Measurements from ENCODE around the gene UNC13C. TPM values are rescaled to one million over a fixed set of nuclear protein-coding genes. Genes with fewer than 3 reads are reported as not detected.

Gene UNC13C
- total and polyA plus RNA-seq, 7 donors = 0.51 to 14.4 (median 1.9) TPM; not detected in 1

DNA sequence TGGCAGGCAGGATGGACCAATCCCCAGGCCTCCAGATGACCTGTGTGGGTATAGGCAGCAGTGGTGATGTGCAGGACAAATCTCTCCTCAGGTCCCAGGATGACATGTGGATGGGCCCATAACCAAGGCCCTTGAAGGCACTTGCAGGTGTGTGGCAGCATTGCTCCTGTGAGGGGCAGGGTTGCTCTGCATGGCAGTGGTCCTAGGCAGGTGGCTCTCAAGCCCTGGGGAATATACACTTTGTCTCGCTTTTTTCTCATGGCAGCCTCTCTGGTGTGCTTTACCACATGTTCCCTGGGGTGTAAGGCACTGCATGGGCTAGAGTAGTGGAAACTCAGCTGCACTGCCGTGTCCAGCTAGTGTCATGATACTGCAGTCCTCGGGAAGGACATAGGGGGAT lies 503.6 kb downstream of the UNC13C start:
- ATAC-seq = no peak
- H3K27me3 ChIP-seq (ENCODE audit: insufficient read depth in 3 of 3, low read length in 2 of 3) = no peaks in the 10 kb centered on the region
- no peak overlapping the region for H3K4me3 ChIP-seq
- TF ChIP-seq, protein P1, sequence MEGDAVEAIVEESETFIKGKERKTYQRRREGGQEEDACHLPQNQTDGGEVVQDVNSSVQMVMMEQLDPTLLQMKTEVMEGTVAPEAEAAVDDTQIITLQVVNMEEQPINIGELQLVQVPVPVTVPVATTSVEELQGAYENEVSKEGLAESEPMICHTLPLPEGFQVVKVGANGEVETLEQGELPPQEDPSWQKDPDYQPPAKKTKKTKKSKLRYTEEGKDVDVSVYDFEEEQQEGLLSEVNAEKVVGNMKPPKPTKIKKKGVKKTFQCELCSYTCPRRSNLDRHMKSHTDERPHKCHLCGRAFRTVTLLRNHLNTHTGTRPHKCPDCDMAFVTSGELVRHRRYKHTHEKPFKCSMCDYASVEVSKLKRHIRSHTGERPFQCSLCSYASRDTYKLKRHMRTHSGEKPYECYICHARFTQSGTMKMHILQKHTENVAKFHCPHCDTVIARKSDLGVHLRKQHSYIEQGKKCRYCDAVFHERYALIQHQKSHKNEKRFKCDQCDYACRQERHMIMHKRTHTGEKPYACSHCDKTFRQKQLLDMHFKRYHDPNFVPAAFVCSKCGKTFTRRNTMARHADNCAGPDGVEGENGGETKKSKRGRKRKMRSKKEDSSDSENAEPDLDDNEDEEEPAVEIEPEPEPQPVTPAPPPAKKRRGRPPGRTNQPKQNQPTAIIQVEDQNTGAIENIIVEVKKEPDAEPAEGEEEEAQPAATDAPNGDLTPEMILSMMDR (IDR thresholded peaks at IDR 0.05) = no peak
- H3K36me3 ChIP-seq (ENCODE audit: insufficient read depth in 1 of 2, low read depth in 1 of 2) = no peaks in the 10 kb centered on the region
- H3K4me1 ChIP-seq = no peaks in the 10 kb centered on the region
- H3K27ac ChIP-seq = no peak overlapping the region
- 36 to 47% (median 44%) methylated on average over 3 of the region's 3 CpGs for WGBS, 3 donors
- H3K9me3 ChIP-seq = peaks cover 6% of the 10 kb centered on the region
- intact Hi-C loops (cut with DNase I) = no loop called here
- no peak for DNase-seq

DNA sequence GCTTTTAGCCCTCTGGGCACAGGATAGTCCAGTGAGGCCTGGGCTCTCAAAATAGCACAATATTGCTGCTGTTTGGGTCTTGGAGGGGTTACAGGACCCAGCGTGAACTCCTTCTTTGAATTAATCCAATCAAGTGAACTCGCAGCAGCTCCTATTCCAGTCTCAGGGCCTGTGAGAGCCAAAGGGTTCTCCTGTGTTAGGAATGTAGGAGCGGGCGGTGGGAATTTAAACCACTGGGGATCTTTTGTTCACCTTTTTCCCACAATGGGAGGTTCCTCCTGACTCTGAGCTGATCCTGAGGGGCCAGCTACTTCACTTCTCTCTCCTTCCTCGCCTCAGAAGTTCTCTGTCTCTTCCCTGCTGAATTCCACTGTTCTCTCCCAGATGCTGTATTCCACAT lies 504.0 kb downstream of the UNC13C start:
- Histone ChIP-seq H3K9me3 (peaks cover 6% of the 10 kb centered on the region), H3K36me3 (ENCODE audit: insufficient read depth in 1 of 2, low read depth in 1 of 2) (no peaks in the 10 kb centered on the region), H3K4me1 (no peaks in the 10 kb centered on the region), H3K27ac (no peak overlapping the region), H3K4me3 (no peak overlapping the region), H3K27me3 (ENCODE audit: insufficient read depth in 3 of 3, low read length in 2 of 3) (no peaks in the 10 kb centered on the region)
- DNase-seq = no peak
- 65 to 74% (median 70%) methylated on average over 5 of the region's 5 CpGs for WGBS, 3 donors
- no peak for ATAC-seq
- intact Hi-C loops (cut with DNase I) = no loop called here
- TF ChIP-seq, protein P1 (IDR thresholded peaks at IDR 0.05) = no peak

DNA sequence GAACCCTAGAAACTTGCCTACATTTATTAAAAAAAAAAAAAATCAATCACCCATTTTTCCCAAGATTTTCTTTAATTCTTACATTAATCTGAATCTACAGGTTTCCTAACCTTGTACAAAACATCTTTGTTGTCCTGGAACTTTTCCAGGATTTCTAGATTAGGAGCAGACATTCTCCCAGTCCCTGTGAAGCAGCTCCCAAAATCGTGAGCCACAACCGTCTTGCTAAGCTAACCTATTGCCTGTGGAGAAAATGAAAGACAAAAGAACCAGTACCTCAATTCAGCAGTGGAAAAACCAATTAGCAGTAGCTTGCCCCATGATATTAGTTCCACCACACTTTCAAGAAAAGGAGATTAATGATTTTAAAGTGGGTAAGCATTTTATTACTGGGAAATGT lies 522.1 kb downstream of the UNC13C start:
- 42 to 58% (median 42%) methylated on average over 2 of the region's 2 CpGs for WGBS, 3 donors
- H3K36me3 ChIP-seq (ENCODE audit: insufficient read depth in 1 of 2, low read depth in 1 of 2) = no peaks in the 10 kb centered on the region
- ATAC-seq (no peak), DNase-seq (no peak)
- intact Hi-C loops (cut with DNase I) = no loop called here
- no peaks in the 10 kb centered on the region for H3K4me1 ChIP-seq
- no peaks in the 10 kb centered on the region for H3K27me3 ChIP-seq (ENCODE audit: insufficient read depth in 3 of 3, low read length in 2 of 3)
- no peaks in the 10 kb centered on the region for H3K9me3 ChIP-seq
- TF ChIP-seq, protein P1 (IDR thresholded peaks at IDR 0.05) = no peak
- no peak overlapping the region for H3K4me3 ChIP-seq
- H3K27ac ChIP-seq = no peak overlapping the region

DNA sequence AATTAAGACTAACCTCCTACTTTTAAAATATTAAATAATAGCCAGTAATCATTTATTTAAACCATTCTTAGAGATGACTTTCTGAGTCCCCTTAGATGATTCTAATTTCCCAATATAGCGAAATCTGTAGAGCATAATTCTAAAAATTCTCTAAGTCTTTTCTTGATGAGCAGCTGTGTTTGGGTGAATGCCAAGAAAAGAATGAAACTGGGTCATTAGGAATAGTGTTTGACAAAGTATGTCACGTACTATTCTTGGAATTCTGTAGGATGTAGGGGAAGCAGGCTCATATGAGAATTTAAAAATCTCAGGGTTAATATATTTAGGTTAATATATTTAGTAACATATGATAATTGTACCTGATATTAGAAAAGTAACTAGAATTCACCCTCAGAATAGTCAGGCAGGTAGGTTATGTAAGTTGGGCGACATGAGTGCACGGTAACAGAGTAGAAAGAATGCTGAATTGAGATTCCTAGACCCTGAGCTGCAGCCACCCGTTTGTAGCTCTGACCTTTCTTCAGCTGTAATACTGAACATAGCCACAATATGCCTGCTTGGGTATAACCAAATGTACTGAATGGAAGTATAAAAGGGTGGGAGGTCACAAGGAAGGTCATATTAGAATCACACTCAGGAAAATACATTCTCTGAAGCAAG lies 524.3 kb downstream of the UNC13C start:
- H3K9me3 ChIP-seq = no peaks in the 10 kb centered on the region
- DNase-seq (no peak), ATAC-seq (no peak)
- intact Hi-C loops (cut with DNase I) = no loop called here
- WGBS, 3 donors = 30 to 41% (median 30%) methylated on average over 5 of the region's 5 CpGs
- H3K4me1 ChIP-seq = no peaks in the 10 kb centered on the region
- TF ChIP-seq, protein P1 (IDR thresholded peaks at IDR 0.05) = no peak
- H3K27me3 ChIP-seq (ENCODE audit: insufficient read depth in 3 of 3, low read length in 2 of 3) = no peaks in the 10 kb centered on the region
- H3K4me3 ChIP-seq = no peak overlapping the region
- no peak overlapping the region for H3K27ac ChIP-seq
- no peaks in the 10 kb centered on the region for H3K36me3 ChIP-seq (ENCODE audit: insufficient read depth in 1 of 2, low read depth in 1 of 2)

DNA sequence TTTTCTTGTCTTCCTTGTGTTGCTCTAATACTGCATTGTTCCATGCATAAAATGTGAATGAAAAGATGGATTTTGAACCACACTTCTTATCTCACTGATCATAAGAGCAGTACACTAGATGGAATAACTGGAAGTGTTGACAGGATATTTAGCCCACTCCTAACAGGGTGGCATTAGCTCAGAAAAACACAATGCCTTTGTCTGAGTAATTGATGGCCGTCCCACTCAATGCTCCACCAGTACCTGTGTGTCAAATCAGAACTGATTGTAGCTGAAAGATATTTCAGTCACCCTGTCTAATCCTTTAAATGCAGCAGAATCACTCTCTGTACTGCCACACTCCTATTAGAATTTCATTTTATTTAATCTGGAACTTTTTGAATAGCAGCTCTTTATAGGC lies 526.5 kb downstream of the UNC13C start:
- Histone ChIP-seq H3K4me1 (no peaks in the 10 kb centered on the region), H3K36me3 (ENCODE audit: insufficient read depth in 1 of 2, low read depth in 1 of 2) (no peaks in the 10 kb centered on the region), H3K9me3 (no peaks in the 10 kb centered on the region), H3K27ac (no peak overlapping the region), H3K27me3 (ENCODE audit: insufficient read depth in 3 of 3, low read length in 2 of 3) (no peaks in the 10 kb centered on the region), H3K4me3 (no peak overlapping the region)
- DNase-seq = no peak
- WGBS, 3 donors = 64 to 76% (median 68%) methylated on average over 1 of the region's 1 CpG
- ATAC-seq = no peak
- intact Hi-C loops (cut with DNase I) = no loop called here
- TF ChIP-seq, protein P1 (IDR thresholded peaks at IDR 0.05) = no peak
